A673 (cell line): ENCODE measurements around the gene TEX14.
A peak's percentile ranks its signal among the peaks of the same experiment; 100 is the strongest.

Source experiments
- EZH2 ChIP-seq: fragments of 200-600 bp; sonication (generic); IDR thresholded peaks from 2 replicates; pipeline ENCODE4 v1.6.1; 2017; ENCODE audit warnings: borderline replicate concordance, low read depth, mild to moderate bottlenecking, mixed read lengths, antibody characterized with exemption, low read length; ENCODE audit not compliant: poor library complexity, severe bottlenecking
- TF ChIP-seq, protein P1 (sequence below): fragments of 300-800, 200-600 bp; sonication (generic); conservative IDR thresholded peaks from 2 replicates; pipeline ENCODE4 v1.5.1; 2017; ENCODE audit warnings: low read depth, mild to moderate bottlenecking, antibody characterized with exemption, low read length, moderate library complexity, mixed read lengths

DNA sequence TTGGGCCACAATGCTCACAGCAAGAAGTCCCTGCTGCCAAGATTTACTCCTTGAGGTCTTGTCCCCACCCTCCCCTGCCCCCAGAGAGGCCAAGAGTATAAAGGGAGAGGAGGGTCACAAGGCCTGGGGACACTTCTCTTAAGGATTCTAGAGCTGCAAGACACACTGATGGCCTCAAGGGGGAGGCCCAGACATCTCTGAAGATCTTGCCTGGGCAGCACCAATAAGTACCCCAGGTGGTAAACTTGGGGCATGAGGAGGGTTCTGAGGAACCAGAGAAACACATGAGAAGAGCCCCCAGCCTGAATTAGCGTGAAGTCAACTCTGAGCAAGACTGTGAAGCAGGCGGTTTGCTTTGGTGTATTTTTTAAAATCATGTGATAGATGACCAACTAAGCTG lies 150.6 kb downstream of the TEX14 start:
- TF ChIP-seq, protein P1, sequence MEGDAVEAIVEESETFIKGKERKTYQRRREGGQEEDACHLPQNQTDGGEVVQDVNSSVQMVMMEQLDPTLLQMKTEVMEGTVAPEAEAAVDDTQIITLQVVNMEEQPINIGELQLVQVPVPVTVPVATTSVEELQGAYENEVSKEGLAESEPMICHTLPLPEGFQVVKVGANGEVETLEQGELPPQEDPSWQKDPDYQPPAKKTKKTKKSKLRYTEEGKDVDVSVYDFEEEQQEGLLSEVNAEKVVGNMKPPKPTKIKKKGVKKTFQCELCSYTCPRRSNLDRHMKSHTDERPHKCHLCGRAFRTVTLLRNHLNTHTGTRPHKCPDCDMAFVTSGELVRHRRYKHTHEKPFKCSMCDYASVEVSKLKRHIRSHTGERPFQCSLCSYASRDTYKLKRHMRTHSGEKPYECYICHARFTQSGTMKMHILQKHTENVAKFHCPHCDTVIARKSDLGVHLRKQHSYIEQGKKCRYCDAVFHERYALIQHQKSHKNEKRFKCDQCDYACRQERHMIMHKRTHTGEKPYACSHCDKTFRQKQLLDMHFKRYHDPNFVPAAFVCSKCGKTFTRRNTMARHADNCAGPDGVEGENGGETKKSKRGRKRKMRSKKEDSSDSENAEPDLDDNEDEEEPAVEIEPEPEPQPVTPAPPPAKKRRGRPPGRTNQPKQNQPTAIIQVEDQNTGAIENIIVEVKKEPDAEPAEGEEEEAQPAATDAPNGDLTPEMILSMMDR, result peak; percentile 44
- no peak for TF ChIP-seq EZH2
